HUES64 (cell line): ENCODE data around the gene ARID1A.
"Not testable (repeated sequence)": the region's sequence is repeated elsewhere in the genome, so short reads cannot be mapped to it uniquely, and the experiment has no call there.

ENCODE experiments used
- H3K27ac ChIP-seq: 2 replicates; pipeline ENCODE4 v1.7.0; 2013; ENCODE audit warnings: low read depth, low read length, inconsistent platforms
- H3K27me3 ChIP-seq: 2 replicates; pipeline ENCODE4 v1.6.1; 2013; ENCODE audit warnings: mild to moderate bottlenecking, low read length; ENCODE audit not compliant: insufficient read depth
- H3K36me3 ChIP-seq: 2 replicates; pipeline ENCODE4 v1.6.1; 2013; ENCODE audit warnings: mild to moderate bottlenecking, low read length; ENCODE audit not compliant: insufficient read depth
- H3K4me1 ChIP-seq: 2 replicates; pipeline ENCODE4 v1.6.1; 2013; ENCODE audit warnings: mild to moderate bottlenecking, low read length, moderate library complexity; ENCODE audit not compliant: insufficient read depth
- H3K4me3 ChIP-seq: 2 replicates; pipeline ENCODE4 v1.5.1; 2013; ENCODE audit warnings: mild to moderate bottlenecking, low read length, moderate library complexity
- H3K9ac ChIP-seq: 2 replicates; pipeline ENCODE4 v1.6.1; 2013; ENCODE audit warnings: mild to moderate bottlenecking, low read depth, low read length
- H3K9me3 ChIP-seq: 2 replicates; pipeline ENCODE4 v1.6.1; 2013; ENCODE audit warnings: low read depth, low read length; ENCODE audit not compliant: insufficient read depth
- WGBS: fragments of 150-250, 120-280 bp; methylation state at CpG from one replicate; pipeline ENCODE4 v1.1.7; 2013; ENCODE audit warnings: missing lambda C conversion rate; 5-methylcytosine and 5-hydroxymethylcytosine counted together

Gene ARID1A

GRCh38 chr1:26791148-26791547 is 95.3 kb downstream of the ARID1A start:
- Histone ChIP-seq H3K4me1 (peaks cover 23% of the 10 kb centered on the region), H3K9ac (no peak overlapping the region), H3K36me3 (peaks cover 15% of the 10 kb centered on the region), H3K27ac (no peak overlapping the region), H3K9me3 (no peaks in the 10 kb centered on the region), H3K27me3 (no peaks in the 10 kb centered on the region), H3K4me3 (no peak overlapping the region)
- 90% methylated on average over 6 of the region's 6 CpGs for WGBS

GRCh38 chr1:26791626-26792025 is 95.8 kb downstream of the ARID1A start:
- Histone ChIP-seq H3K4me1 (peaks cover 18% of the 10 kb centered on the region), H3K27ac (no peak overlapping the region)
- WGBS, result 88% methylated on average over 3 of the region's 3 CpGs

DNA sequence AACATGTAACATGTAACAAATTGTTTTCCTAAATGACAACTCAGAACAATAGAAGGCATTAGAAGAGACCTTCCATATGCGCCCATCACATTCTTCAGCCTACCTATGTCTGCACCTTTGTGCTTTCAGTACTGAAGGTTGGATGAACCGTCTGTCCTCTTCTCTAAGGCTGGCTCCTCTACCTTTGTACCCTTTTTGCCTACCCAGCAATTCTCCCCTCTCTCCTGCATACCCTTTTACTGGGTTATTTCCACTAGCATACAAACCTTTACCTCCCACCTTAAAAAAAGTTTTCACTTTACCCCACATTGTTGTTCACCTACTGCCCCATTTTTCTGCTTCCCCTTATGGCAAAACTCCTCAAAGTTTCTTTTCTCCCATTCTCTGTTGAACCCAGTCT is 97.1 kb downstream of the ARID1A start:
- Histone ChIP-seq H3K27me3 (no peaks in the 10 kb centered on the region), H3K36me3 (peaks cover 15% of the 10 kb centered on the region), H3K9me3 (no peaks in the 10 kb centered on the region), H3K9ac (no peak overlapping the region), H3K27ac (no peak overlapping the region), H3K4me1 (peaks cover 11% of the 10 kb centered on the region), H3K4me3 (no peak overlapping the region)
- WGBS, result 91% methylated on average over 2 of the region's 2 CpGs

More at GRCh38 chr1:26791626-26792025, 95.8 kb downstream of the ARID1A start:
- H3K4me3 ChIP-seq, result no peak overlapping the region
- H3K27me3 ChIP-seq, result no peaks in the 10 kb centered on the region
- H3K9me3 ChIP-seq, result no peaks in the 10 kb centered on the region
- H3K36me3 ChIP-seq, result peaks cover 15% of the 10 kb centered on the region
- no peak overlapping the region for H3K9ac ChIP-seq

- peaks cover 8% of the 10 kb centered on the region for H3K4me1 ChIP-seq
- no peaks in the 10 kb centered on the region for H3K27me3 ChIP-seq
- no peak overlapping the region for H3K4me3 ChIP-seq
- H3K9ac ChIP-seq, result no peak overlapping the region
- WGBS, result 94% methylated on average over 5 of the region's 5 CpGs
- H3K9me3 ChIP-seq, result no peaks in the 10 kb centered on the region
- H3K27ac ChIP-seq, result no peak overlapping the region
- H3K36me3 ChIP-seq, result peaks cover 15% of the 10 kb centered on the region
Measured at GRCh38 chr1:26794391-26794790, 98.6 kb downstream of the ARID1A start.

- Histone ChIP-seq H3K4me3 (no peak overlapping the region), H3K27me3 (no peaks in the 10 kb centered on the region), H3K9ac (no peak overlapping the region), H3K4me1 (peaks cover 19% of the 10 kb centered on the region), H3K36me3 (peaks cover 15% of the 10 kb centered on the region), H3K27ac (no peak overlapping the region), H3K9me3 (no peaks in the 10 kb centered on the region)
- WGBS, result 93% methylated on average over 2 of the region's 2 CpGs
Measured at GRCh38 chr1:26797627-26798026, 101.8 kb downstream of the ARID1A start.

- 62% methylated on average over 5 of the region's 5 CpGs for WGBS
- H3K27ac ChIP-seq, result peak overlapping the region; percentile 49
- no peak overlapping the region for H3K9ac ChIP-seq
- H3K9me3 ChIP-seq, result no peaks in the 10 kb centered on the region
- no peaks in the 10 kb centered on the region for H3K27me3 ChIP-seq
- H3K4me1 ChIP-seq, result peaks cover 19% of the 10 kb centered on the region
- H3K36me3 ChIP-seq, result peaks cover 7% of the 10 kb centered on the region
- no peak overlapping the region for H3K4me3 ChIP-seq
Measured at GRCh38 chr1:26799479-26800142, 103.8 kb downstream of the ARID1A start.

GRCh38 chr1:26803932-26804331 is 108.1 kb downstream of the ARID1A start:
- WGBS, result 96% methylated on average over 31 of the region's 36 CpGs
- H3K27ac ChIP-seq, H3K9me3 ChIP-seq, H3K4me3 ChIP-seq, H3K9ac ChIP-seq, H3K27me3 ChIP-seq, H3K36me3 ChIP-seq: not testable (repeated sequence)
- peaks cover 16% of the 10 kb centered on the region for H3K4me1 ChIP-seq

DNA sequence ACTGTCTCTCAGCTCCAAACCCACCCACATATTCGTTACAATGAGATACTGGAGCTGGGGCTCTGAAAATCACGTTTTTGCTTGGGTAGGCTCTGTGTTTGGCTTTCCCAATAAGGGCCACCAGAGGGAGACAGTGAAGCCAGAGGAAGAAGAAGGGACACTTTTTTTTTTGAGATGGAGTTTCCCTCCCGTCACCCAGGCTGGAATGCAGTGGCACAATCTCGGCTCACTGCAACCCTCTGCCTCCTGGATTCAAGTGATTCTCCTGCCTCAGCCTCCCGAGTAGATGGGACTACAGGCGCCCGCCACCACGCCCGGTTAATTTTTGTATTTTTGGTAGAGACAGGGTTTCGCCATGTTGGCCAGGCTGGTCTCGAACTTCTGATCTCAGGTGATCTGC is 114.3 kb downstream of the ARID1A start:
- H3K36me3 ChIP-seq, H3K9me3 ChIP-seq, H3K27me3 ChIP-seq, H3K27ac ChIP-seq, H3K4me1 ChIP-seq, H3K4me3 ChIP-seq, H3K9ac ChIP-seq: not testable (repeated sequence)
- 64% methylated on average over 11 of the region's 11 CpGs for WGBS

- Histone ChIP-seq H3K27me3 (no peaks in the 10 kb centered on the region), H3K4me3 (no peak overlapping the region), H3K36me3 (no peaks in the 10 kb centered on the region), H3K4me1 (no peaks in the 10 kb centered on the region), H3K9ac (no peak overlapping the region), H3K27ac (no peak overlapping the region), H3K9me3 (no peaks in the 10 kb centered on the region)
- 87% methylated on average over 4 of the region's 4 CpGs for WGBS
Measured at GRCh38 chr1:26811057-26811456, 115.2 kb downstream of the ARID1A start.

DNA sequence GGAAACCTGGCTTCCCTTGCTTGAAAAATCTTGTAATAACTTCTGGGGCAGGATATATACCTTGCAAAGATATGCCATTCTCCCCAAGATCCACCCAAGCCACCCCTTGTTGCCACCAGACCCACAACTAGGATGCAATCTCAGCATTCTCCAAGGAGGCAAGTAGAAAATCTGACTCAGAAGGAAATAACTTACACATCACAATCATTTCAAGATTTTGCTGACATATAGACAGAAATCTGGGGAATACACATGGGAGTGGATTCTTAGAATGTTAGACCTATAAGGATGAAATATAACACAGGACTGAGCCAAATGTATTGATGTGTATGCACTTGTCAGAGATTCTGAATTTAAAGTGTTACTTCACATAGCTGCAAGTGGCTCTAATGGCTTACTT is 115.9 kb downstream of the ARID1A start:
- Histone ChIP-seq H3K36me3 (no peaks in the 10 kb centered on the region), H3K9ac (no peak overlapping the region), H3K4me3 (no peak overlapping the region), H3K9me3 (no peaks in the 10 kb centered on the region), H3K4me1 (no peaks in the 10 kb centered on the region), H3K27ac (no peak overlapping the region), H3K27me3 (no peaks in the 10 kb centered on the region)

GRCh38 chr1:26814377-26814776 is 118.6 kb downstream of the ARID1A start:
- WGBS, result 89% methylated on average over 2 of the region's 2 CpGs
- no peaks in the 10 kb centered on the region for H3K4me1 ChIP-seq

DNA sequence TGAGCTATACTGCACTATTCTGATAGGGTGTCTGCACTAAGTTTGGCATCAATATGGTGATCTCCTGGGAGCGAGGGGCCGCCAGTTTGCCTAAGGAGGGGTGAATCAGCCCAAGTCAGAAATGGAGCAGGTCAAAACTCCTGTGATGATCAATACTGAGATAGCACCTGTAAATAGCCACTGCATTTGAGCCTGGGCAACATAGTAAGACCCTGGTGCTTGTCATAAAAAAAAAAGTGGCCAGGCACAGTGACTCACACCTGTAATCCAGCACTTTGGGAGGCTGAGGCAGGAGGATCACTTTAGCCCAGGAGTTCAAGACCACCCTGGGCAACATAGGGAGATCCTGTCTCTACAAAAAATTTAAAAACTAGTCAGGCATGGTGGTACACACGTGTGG is 119.1 kb downstream of the ARID1A start:
- Histone ChIP-seq H3K4me1 (no peaks in the 10 kb centered on the region), H3K4me3 (no peak overlapping the region), H3K9me3 (no peaks in the 10 kb centered on the region), H3K27ac (no peak overlapping the region), H3K9ac (no peak overlapping the region), H3K36me3 (no peaks in the 10 kb centered on the region), H3K27me3 (no peaks in the 10 kb centered on the region)
- 88% methylated on average over 3 of the region's 3 CpGs for WGBS

More at GRCh38 chr1:26814377-26814776, 118.6 kb downstream of the ARID1A start:
- H3K27ac ChIP-seq, result no peak overlapping the region
- H3K9ac ChIP-seq, result no peak overlapping the region
- H3K4me3 ChIP-seq, result no peak overlapping the region
- H3K36me3 ChIP-seq, result no peaks in the 10 kb centered on the region
- no peaks in the 10 kb centered on the region for H3K27me3 ChIP-seq
- no peaks in the 10 kb centered on the region for H3K9me3 ChIP-seq
